ENCODE measurements around the gene PRR22. TPM values are rescaled to one million over a fixed set of nuclear protein-coding genes. Genes with fewer than 3 reads are reported as not detected.
"Not testable (repeated sequence)": the region's sequence is repeated elsewhere in the genome, so short reads cannot be mapped to it uniquely, and the experiment has no call there.

The PRR22 gene
- total RNA-seq, 1 experiment from 2014 or later = 3.1 TPM

- no peak for DNase-seq (ENCODE audit: low read depth, low spot score)
- in situ Hi-C loops (cut with HindIII; ENCODE audit: low pct_unique_long_range_greater_than_20kb, low sequenced_read_pairs) = no loop called here
Observed at GRCh38 chr19:5782322-5782721, 2.2 kb downstream of the PRR22 start.

- in situ Hi-C loops (cut with HindIII; ENCODE audit: low pct_unique_long_range_greater_than_20kb, low sequenced_read_pairs); DNase-seq (ENCODE audit: low read depth, low spot score): not testable (repeated sequence)
Observed at GRCh38 chr19:5780916-5781315, 3.6 kb downstream of the PRR22 start.

- in situ Hi-C loops (cut with HindIII; ENCODE audit: low pct_unique_long_range_greater_than_20kb, low sequenced_read_pairs) = no loop called here
- DNase-seq (ENCODE audit: low read depth, low spot score) = no peak
Observed at GRCh38 chr19:5778402-5778801, 6.1 kb downstream of the PRR22 start.

- DNase-seq (ENCODE audit: low read depth, low spot score) = peak; percentile 22
- in situ Hi-C loops (cut with HindIII; ENCODE audit: low pct_unique_long_range_greater_than_20kb, low sequenced_read_pairs) = no loop called here
Observed at GRCh38 chr19:5775668-5776309, 8.8 kb downstream of the PRR22 start.

DNA sequence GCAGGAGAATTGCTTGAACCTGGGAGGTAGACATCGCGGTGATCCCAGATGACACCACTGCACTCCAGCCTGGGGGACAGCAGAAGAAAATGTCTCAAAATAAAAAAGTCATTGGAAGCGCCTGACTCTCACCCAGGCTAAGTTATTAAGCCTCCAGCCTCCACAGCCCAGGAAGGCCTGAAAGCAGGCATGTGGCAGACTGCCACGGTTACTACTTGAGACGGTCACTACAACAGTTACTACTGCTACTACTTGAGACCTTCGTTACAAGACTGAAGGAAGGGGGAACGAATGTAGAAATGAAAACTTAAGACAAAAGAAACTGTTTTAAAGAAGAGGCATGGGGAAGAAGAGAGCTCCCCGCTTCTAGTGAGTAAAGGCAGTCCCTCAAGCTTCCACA, 9.6 kb downstream of the PRR22 start:
- in situ Hi-C loops (cut with HindIII; ENCODE audit: low pct_unique_long_range_greater_than_20kb, low sequenced_read_pairs) = no loop called here
- no peak for DNase-seq (ENCODE audit: low read depth, low spot score)

GRCh38 chr19:5773276-5773675, 11.3 kb downstream of the PRR22 start:
- in situ Hi-C loops (cut with HindIII; ENCODE audit: low pct_unique_long_range_greater_than_20kb, low sequenced_read_pairs) = no loop called here
- DNase-seq (ENCODE audit: low read depth, low spot score) = no peak

- no peak for DNase-seq (ENCODE audit: low read depth, low spot score)
- in situ Hi-C loops (cut with HindIII; ENCODE audit: low pct_unique_long_range_greater_than_20kb, low sequenced_read_pairs) = no loop called here
Observed at GRCh38 chr19:5772416-5772815, 12.1 kb downstream of the PRR22 start.

GRCh38 chr19:5767949-5768348, 16.6 kb downstream of the PRR22 start:
- in situ Hi-C loops (cut with HindIII; ENCODE audit: low pct_unique_long_range_greater_than_20kb, low sequenced_read_pairs) = no loop called here

GRCh38 chr19:5765220-5765619, 19.3 kb downstream of the PRR22 start:
- no peak for DNase-seq (ENCODE audit: low read depth, low spot score)
- in situ Hi-C loops (cut with HindIII; ENCODE audit: low pct_unique_long_range_greater_than_20kb, low sequenced_read_pairs) = no loop called here

More at GRCh38 chr19:5767949-5768348, 16.6 kb downstream of the PRR22 start:
- no peak for DNase-seq (ENCODE audit: low read depth, low spot score)

DNA sequence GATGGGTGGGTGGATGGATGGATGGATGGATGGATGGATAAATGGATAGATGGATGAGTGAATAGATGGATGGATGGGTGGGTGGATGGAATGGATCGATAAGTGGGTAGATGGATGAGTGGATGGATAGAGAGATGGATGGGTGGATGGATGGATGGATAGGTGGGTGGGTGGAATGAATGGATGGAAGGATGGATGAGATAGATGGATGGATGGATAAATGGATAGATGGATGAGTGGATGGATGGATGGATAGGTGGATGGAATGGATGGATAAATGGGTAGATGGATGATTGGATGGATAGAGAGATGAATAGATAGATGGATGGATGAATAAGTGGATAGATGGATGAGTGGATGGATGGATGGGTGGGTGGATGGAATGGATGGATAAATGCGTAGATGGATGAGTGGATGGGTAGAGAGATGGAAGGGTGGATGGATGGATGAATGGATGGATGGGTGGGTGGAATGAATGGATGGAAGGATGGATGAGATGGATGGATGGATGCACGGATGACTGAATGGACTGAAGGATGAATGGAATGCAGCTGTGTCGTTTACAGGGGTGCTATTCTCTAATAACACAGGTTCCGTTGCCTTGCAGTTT, 21.8 kb downstream of the PRR22 start:
- in situ Hi-C loops (cut with HindIII; ENCODE audit: low pct_unique_long_range_greater_than_20kb, low sequenced_read_pairs) = no loop called here
- no peak for DNase-seq (ENCODE audit: low read depth, low spot score)

- DNase-seq (ENCODE audit: low read depth, low spot score) = no peak
- in situ Hi-C loops (cut with HindIII; ENCODE audit: low pct_unique_long_range_greater_than_20kb, low sequenced_read_pairs) = no loop called here
Observed at GRCh38 chr19:5753743-5754142, 30.8 kb downstream of the PRR22 start.

DNA sequence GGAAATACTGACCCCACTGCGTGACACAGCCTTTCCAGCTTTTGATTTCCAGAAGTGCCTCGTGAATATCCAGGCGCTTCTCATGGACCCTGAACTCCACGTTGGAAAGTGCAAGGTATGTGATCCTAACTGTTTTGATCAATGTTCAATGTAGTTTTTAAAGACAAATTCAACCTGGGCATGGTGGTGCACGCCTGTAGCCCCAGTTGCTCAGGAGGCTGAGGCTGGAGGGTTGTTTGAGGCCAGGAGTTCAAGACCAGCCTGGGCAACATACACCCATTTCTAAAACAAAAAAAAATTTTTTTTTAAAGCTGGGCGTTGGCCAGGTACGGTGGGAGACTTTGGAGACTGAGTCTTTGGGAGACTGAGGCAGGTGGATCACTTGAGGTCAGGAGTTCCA, 32.8 kb downstream of the PRR22 start:
- in situ Hi-C loops (cut with HindIII; ENCODE audit: low pct_unique_long_range_greater_than_20kb, low sequenced_read_pairs) = no loop called here

GRCh38 chr19:5749505-5749904, 35.0 kb downstream of the PRR22 start:
- in situ Hi-C loops (cut with HindIII; ENCODE audit: low pct_unique_long_range_greater_than_20kb, low sequenced_read_pairs) = no loop called here
- DNase-seq (ENCODE audit: low read depth, low spot score) = no peak

More for the DNA sequence above, 32.8 kb downstream of the PRR22 start:
- DNase-seq (ENCODE audit: low read depth, low spot score) = no peak

DNA sequence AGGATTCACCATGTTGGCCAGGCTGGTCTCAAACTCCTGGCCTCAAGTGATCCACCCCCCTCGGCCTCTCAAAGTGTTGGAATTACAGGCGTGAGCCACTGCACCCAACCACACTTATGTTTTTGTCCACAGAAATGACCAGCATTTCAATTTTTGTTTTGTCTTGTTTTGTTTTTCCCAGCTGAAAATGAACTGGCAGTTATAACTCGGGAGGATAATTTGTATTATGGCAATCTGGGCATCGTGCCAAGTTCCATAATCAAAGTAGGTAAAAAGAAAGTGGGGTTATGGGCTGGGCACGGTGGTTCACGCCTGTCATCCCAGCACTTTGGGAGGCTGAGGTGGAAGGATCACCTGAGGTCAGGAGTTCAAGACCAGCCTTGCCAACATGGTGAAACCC, 35.6 kb downstream of the PRR22 start:
- DNase-seq (ENCODE audit: low read depth, low spot score); in situ Hi-C loops (cut with HindIII; ENCODE audit: low pct_unique_long_range_greater_than_20kb, low sequenced_read_pairs): not testable (repeated sequence)

- DNase-seq (ENCODE audit: low read depth, low spot score); in situ Hi-C loops (cut with HindIII; ENCODE audit: low pct_unique_long_range_greater_than_20kb, low sequenced_read_pairs): not testable (repeated sequence)
Observed at GRCh38 chr19:5744999-5745398, 39.5 kb downstream of the PRR22 start.

- in situ Hi-C loops (cut with HindIII; ENCODE audit: low pct_unique_long_range_greater_than_20kb, low sequenced_read_pairs) = no loop called here
- peak; percentile 48 for DNase-seq (ENCODE audit: low read depth, low spot score)
Observed at GRCh38 chr19:5743630-5744029, 40.9 kb downstream of the PRR22 start.

DNA sequence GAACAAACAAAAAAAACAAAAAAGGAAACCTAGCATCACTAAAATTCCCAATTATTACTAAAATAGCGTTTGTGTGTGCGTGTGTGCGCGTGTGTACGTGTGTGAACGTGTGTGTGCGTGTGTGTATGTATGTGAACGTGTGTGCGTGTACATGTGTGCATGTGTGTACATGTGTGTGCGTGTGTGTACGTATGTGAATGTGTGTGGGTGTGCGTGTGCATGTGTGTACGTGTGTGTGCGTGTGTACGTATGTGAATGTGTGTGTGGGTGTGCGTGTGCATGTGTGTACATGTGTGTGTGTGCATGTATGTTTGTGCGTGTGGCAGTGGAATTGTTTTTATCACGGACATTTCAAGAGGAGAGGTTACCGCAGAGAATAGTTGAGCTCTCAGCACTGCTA, 42.5 kb downstream of the PRR22 start:
- no peak for DNase-seq (ENCODE audit: low read depth, low spot score)
- in situ Hi-C loops (cut with HindIII; ENCODE audit: low pct_unique_long_range_greater_than_20kb, low sequenced_read_pairs) = no loop called here

DNA sequence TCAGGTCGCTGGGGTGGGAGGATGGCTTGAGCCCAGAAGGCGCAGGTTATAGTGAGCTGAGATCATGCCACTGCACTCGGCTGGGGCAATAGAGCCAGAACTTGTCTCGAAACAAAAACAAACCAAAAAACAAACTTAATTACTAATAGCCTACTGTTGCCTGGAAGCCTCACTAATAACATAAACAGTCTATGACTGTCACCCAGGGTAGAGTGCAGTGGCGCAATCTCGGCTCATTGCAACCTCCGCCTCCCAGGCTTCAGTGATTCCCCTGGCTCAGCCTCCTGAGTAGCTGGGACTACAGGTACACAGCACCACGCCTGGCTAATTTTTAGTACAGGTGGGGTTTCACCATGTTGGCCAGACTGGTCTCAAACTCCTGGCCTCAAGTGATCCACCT, 46.1 kb downstream of the PRR22 start:
- in situ Hi-C loops (cut with HindIII; ENCODE audit: low pct_unique_long_range_greater_than_20kb, low sequenced_read_pairs) = no loop called here

GRCh38 chr19:5733172-5733571, 51.4 kb downstream of the PRR22 start:
- in situ Hi-C loops (cut with HindIII; ENCODE audit: low pct_unique_long_range_greater_than_20kb, low sequenced_read_pairs); DNase-seq (ENCODE audit: low read depth, low spot score): not testable (repeated sequence)

More for the DNA sequence above, 46.1 kb downstream of the PRR22 start:
- no peak for DNase-seq (ENCODE audit: low read depth, low spot score)

Measured in SK-MEL-5 (cell line).